SU-DHL-6 (cell line): ENCODE data around the gene TNP1.

Experiments
- H2AFZ ChIP-seq: fragments of 200-600 bp; sonication (generic); 2 replicates; pipeline ENCODE4 v1.6.1; 2014; ENCODE audit warnings: low read depth, mild to moderate bottlenecking, moderate library complexity, mixed read lengths, antibody characterized with exemption, low read length; ENCODE audit not compliant: severe bottlenecking
- H3F3A ChIP-seq: fragments of 200-600 bp; shearing (Covaris generic); 2 replicates; pipeline ENCODE4 v1.6.0; 2016; ENCODE audit warnings: antibody characterized with exemption, mild to moderate bottlenecking; ENCODE audit not compliant: insufficient read depth
- H3K27ac ChIP-seq: fragments of 200-600 bp; sonication (generic); 2 replicates; pipeline ENCODE4 v1.5.1; 2016; ENCODE audit warnings: low read depth, mild to moderate bottlenecking, low read length, moderate library complexity, mixed read lengths
- H3K27me3 ChIP-seq: fragments of 200-600 bp; sonication (generic), shearing (Covaris generic); 2 replicates; pipeline ENCODE4 v1.6.0; 2014; ENCODE audit warnings: mild to moderate bottlenecking, low read length
- H3K36me3 ChIP-seq: fragments of 200-600 bp; sonication (generic); 2 replicates; pipeline ENCODE4 v1.6.1; 2014; ENCODE audit warnings: mild to moderate bottlenecking, low read length, mixed read lengths
- H3K4me2 ChIP-seq: fragments of 300-600, 200-600 bp; shearing (Covaris generic), sonication (generic); 2 replicates; pipeline ENCODE4 v1.6.0; 2014; ENCODE audit warnings: low read length, low read depth, mild to moderate bottlenecking; ENCODE audit not compliant: poor library complexity, severe bottlenecking
- H3K4me3 ChIP-seq: fragments of 200-600 bp; sonication (generic); 2 replicates; pipeline ENCODE4 v1.5.1; 2014; ENCODE audit warnings: antibody characterized with exemption, low read length, mild to moderate bottlenecking, mixed read lengths; ENCODE audit not compliant: insufficient read depth, poor library complexity, severe bottlenecking
- H3K79me2 ChIP-seq: fragments of 200-600 bp; sonication (generic); 2 replicates; pipeline ENCODE4 v1.6.1; 2014; ENCODE audit warnings: mild to moderate bottlenecking, low read length, moderate library complexity; ENCODE audit not compliant: insufficient read depth
- H3K9ac ChIP-seq: fragments of 200-600 bp; sonication (generic); 2 replicates; pipeline ENCODE4 v1.7.0; 2014; ENCODE audit warnings: mild to moderate bottlenecking, low read length
- H3K9me2 ChIP-seq: fragments of 200-600 bp; sonication (generic); replicated peaks from 2 replicates; pipeline ENCODE4 v1.6.1; 2014; ENCODE audit warnings: low read length; ENCODE audit not compliant: insufficient read depth
- H3K9me3 ChIP-seq: fragments of 200-600 bp; sonication (generic); 2 replicates; pipeline ENCODE4 v1.6.1; 2014; ENCODE audit warnings: low read length, mixed read lengths; ENCODE audit not compliant: insufficient read depth
- H4K20me1 ChIP-seq: fragments of 200-600 bp; sonication (generic); 2 replicates; pipeline ENCODE4 v1.6.1; 2014; ENCODE audit warnings: low read depth, mild to moderate bottlenecking, antibody characterized with exemption, low read length, moderate library complexity, mixed read lengths
- EZH2phosphoT487 ChIP-seq: fragments of 200-600 bp; sonication (generic), shearing (Covaris generic); conservative IDR thresholded peaks from 2 replicates; pipeline ENCODE4 v1.6.1; 2018; ENCODE audit warnings: mild to moderate bottlenecking, antibody characterized with exemption, low read length, moderate library complexity, mixed read lengths
- TF ChIP-seq, protein P1 (sequence below): fragments of 200-600 bp; sonication (generic); IDR thresholded peaks from one replicate; pipeline ENCODE4 v1.5.1; 2017; ENCODE audit warnings: antibody characterized with exemption, mild to moderate bottlenecking, low read length, moderate library complexity; ENCODE audit not compliant: insufficient read depth, poor library complexity, severe bottlenecking

Gene TNP1

DNA sequence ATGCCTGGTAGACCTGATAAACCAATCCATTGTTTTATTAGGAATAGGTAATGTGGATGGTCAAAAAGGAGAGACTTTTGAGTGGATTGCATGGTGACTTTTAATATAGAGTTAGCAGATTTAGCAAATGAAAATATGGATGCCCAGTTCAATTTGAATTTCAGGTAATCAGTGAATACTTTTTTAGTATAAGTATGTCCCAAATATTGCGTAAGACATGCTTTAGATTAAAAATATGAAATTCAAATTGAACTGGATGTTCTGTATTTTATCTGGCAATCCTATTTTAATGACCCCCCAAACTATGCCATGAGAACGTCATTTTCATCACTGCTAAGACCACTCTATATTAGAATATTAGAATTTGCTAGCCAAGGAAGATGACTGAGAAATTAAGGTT, 30.3 kb upstream of the TNP1 start:
- no peaks in the 10 kb centered on the region for H3K36me3 ChIP-seq
- H3K9me2 ChIP-seq, result no peaks in the 10 kb centered on the region
- H3K27ac ChIP-seq, result no peak overlapping the region
- H3K9ac ChIP-seq, result no peak overlapping the region
- H3K4me3 ChIP-seq, result no peak overlapping the region
- H4K20me1 ChIP-seq, result no peaks in the 10 kb centered on the region
- H3F3A ChIP-seq, result no peaks in the 10 kb centered on the region
- no peaks in the 10 kb centered on the region for H3K79me2 ChIP-seq
- no peak for TF ChIP-seq EZH2phosphoT487
- TF ChIP-seq, protein P1, sequence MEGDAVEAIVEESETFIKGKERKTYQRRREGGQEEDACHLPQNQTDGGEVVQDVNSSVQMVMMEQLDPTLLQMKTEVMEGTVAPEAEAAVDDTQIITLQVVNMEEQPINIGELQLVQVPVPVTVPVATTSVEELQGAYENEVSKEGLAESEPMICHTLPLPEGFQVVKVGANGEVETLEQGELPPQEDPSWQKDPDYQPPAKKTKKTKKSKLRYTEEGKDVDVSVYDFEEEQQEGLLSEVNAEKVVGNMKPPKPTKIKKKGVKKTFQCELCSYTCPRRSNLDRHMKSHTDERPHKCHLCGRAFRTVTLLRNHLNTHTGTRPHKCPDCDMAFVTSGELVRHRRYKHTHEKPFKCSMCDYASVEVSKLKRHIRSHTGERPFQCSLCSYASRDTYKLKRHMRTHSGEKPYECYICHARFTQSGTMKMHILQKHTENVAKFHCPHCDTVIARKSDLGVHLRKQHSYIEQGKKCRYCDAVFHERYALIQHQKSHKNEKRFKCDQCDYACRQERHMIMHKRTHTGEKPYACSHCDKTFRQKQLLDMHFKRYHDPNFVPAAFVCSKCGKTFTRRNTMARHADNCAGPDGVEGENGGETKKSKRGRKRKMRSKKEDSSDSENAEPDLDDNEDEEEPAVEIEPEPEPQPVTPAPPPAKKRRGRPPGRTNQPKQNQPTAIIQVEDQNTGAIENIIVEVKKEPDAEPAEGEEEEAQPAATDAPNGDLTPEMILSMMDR, result no peak
- no peaks in the 10 kb centered on the region for H3K27me3 ChIP-seq
- H2AFZ ChIP-seq, result no peak overlapping the region
- H3K9me3 ChIP-seq, result no peaks in the 10 kb centered on the region
- H3K4me2 ChIP-seq, result no peak overlapping the region

- Histone ChIP-seq H3K9me3 (no peaks in the 10 kb centered on the region), H3K4me2 (no peak overlapping the region), H3K4me3 (no peak overlapping the region), H3K9ac (no peak overlapping the region), H3K27ac (no peak overlapping the region), H4K20me1 (no peaks in the 10 kb centered on the region), H3K27me3 (no peaks in the 10 kb centered on the region), H3F3A (no peaks in the 10 kb centered on the region), H3K9me2 (no peaks in the 10 kb centered on the region), H2AFZ (no peak overlapping the region), H3K36me3 (no peaks in the 10 kb centered on the region), H3K79me2 (no peaks in the 10 kb centered on the region)
- TF ChIP-seq, protein P1, result no peak
- no peak for TF ChIP-seq EZH2phosphoT487
Measured at GRCh38 chr2:216888887-216889622, 29.2 kb upstream of the TNP1 start.

DNA sequence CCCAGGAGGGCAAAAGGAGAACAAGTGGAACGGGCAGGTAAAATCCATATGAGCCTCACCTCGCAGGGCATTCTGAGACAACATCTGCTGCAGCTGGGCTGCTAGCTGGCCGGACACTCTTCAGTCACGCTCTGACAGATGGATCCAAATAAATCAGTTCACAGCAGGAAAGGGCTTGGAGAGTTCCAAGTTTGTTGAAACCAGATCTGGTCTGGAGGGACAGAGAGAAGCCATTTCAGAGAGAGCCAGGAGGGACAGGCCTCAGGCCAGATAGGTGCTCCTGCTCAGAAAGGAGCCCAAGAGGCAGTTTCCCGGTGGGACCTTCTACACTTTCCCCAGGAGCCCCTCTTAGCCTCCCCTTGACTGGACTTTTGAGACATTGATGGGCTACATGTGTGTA, 28.2 kb upstream of the TNP1 start:
- Histone ChIP-seq H3K9me2 (no peaks in the 10 kb centered on the region), H3K4me2 (no peak overlapping the region), H4K20me1 (no peaks in the 10 kb centered on the region), H3K79me2 (no peaks in the 10 kb centered on the region), H3K27me3 (no peaks in the 10 kb centered on the region), H3K27ac (no peak overlapping the region), H3K9ac (no peak overlapping the region), H3K4me3 (no peak overlapping the region), H3K36me3 (no peaks in the 10 kb centered on the region), H3F3A (no peaks in the 10 kb centered on the region), H2AFZ (no peak overlapping the region), H3K9me3 (no peaks in the 10 kb centered on the region)
- no peak for TF ChIP-seq EZH2phosphoT487
- TF ChIP-seq, protein P1, result no peak
